NCI-H2029 (cell line): Measurements from ENCODE around the gene EGFR.

Experiments used
- DNase-seq: peaks from one replicate; lab custom pipeline; 2025; lab: John Stamatoyannopoulos, UW

Gene EGFR

GRCh38 chr7:55127622-55128081 lies 108.8 kb downstream of the EGFR start:
- peak; percentile 96 for DNase-seq

GRCh38 chr7:55128693-55129394 lies 110.0 kb downstream of the EGFR start:
- no peak for DNase-seq

DNA sequence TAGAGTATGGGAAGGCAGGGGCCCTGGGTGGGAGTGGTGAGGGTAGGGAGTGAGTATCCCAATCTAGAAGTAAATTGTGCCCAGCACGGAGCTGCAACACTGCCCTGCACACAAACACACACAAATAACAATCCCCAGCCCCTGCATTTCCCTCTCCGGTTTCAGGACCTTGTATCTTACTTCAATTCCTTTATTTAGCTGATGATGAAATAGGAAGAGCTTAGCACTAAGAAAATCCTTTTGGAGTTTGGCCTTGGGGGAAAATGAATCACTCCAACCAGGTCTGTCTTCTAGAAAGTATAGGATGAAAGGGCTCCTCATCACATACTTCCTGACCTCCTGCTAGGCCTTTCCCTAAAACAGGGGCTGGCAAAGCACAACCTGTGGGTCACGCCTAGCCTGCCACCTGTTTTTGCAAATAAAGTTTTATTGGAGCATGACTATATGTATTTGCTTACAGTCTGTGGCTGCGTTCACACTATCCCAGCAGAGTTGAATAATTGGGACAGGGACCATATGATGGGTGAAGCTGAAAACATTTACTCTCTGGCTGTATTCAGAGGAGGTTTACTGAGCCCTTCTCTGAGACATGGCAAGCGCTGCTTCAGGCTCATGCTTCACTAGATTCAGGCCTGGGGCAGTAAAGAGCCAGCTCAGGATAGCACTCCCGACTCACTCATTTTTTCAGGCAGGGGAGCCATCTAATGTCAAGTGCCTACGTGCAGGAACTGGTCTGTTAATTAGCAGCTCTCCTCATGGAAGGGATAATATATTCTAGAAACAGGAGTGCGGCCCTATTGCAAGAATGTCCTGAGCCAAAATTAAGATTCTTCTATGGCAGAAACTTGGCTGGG lies 111.0 kb downstream of the EGFR start:
- DNase-seq, result no peak

DNA sequence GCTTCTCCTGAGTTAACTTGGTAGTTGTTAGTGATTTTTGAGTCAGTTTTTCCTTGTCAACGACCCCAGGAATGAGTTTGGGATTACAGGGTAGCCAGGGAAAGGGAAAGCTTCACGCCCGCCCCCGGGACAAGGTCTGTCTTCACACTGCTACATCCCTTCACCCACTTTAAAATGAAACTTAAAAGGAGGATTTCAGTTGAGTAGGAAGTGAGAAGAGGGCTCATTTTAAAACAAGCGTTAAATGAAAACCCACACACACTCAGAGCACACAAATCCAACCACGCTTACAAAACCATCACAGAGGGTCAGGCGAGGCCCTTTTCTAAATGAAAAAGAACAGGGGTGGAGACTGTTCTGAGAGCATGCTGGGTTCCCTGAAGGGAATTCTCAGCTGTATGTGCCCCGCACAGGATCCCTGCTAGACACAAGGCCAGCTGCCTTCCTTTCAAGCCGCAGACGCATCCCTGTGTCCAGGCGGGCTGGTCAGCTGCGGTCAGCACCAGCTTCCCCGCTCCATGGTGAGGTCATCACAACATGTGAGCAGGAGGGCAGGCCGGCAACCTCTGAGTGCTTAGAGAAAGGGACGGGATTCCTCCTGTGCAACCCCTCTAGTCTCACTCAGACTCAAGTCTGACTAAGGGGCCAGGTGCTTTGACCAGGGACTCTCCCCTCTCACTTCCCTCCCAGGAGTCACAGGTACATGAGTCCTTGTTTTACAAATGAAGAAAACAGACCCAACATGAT lies 111.8 kb downstream of the EGFR start:
- DNase-seq, result no peak

- DNase-seq, result no peak
Observed at GRCh38 chr7:55131142-55131929, 112.5 kb downstream of the EGFR start.

DNA sequence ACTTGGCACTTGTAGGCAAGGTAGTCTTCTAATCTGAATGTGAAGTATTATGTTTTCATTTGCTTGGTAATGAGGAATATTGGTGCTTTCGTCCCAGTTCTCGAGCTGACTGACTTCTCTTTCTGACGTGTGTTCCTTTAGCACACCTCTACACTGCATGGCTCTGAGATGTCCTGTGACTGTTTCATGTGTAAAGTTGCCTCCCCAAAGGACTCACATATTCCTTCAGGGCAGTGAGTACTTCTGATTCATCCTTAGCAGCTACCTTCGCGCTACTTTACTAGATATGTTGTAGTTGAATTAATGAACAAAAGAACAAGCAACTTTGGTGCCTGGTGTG lies 113.7 kb downstream of the EGFR start:
- DNase-seq, result no peak

DNA sequence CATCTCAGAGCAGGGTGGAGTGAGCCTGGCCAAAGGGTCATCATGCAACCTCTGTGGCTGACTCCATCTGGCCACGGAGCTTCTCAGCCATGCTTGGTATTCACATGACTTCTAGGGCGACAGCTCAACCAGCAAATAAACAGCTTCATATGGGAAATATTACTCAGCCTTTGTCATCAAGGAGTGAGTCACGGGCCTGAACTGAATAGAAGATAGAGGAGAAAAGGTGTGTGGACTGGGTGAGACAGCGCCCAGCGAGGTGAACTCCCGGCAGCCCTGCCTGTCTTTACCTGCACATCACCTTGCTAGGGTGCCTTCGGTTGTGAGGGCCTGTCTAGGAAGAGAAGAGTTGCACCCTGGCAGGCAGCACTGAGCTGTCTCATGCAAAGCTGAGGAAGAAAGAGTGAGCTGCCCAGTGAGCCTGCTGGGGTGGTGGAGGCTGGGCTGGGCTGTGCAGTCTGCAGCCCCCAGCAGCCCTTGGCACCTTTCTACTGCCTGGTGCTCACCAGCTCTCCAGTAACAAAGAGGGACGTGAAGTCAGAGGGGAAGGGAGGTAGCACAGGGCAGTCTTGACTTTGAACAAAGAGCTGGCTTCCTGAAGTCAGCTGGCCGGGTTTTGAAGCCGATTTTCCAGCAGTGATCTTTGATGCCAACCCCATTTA lies 114.2 kb downstream of the EGFR start:
- no peak for DNase-seq

GRCh38 chr7:55133630-55134358 lies 115.0 kb downstream of the EGFR start:
- no peak for DNase-seq

DNA sequence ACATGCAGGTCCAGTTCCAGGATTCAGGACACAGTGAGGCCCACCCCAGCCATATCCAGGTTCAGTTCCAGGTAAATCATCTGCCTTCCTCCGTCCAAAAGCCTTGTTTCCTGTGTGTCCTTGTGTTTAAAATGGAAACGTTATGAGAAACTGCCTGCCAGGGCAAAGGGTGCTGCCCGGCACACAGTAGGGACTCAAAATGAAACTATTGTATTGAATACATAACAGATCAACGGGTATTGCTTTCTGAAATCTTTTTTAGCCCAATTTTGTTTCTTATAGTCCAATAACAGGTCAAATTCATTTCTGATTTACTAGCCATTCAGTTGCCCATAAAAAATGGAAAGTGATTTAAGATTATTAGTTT lies 115.5 kb downstream of the EGFR start:
- no peak for DNase-seq

DNA sequence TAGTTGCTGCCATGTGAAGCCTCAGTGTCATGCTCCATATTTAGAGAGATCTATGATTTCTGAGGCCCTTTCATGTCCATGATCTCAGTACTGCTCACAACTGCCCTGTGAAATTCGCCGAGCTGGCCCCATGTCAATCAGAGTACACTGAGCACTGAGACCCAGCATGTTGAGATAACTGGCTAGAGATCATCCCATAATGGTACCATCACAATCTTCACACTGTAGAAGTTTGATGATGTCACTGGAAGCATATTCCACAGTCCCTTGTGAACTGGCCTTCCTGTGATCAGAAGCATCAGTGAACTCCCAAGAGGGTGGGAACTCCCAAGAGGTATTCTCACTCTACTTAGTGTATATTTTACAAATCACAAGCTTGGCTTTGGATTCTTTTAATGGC lies 116.0 kb downstream of the EGFR start:
- no peak for DNase-seq

- DNase-seq, result no peak
Observed at GRCh38 chr7:55135462-55135861, 116.6 kb downstream of the EGFR start.

- no peak for DNase-seq
Observed at GRCh38 chr7:55138663-55139062, 119.8 kb downstream of the EGFR start.

GRCh38 chr7:55140221-55140940 lies 121.6 kb downstream of the EGFR start:
- DNase-seq, result no peak

DNA sequence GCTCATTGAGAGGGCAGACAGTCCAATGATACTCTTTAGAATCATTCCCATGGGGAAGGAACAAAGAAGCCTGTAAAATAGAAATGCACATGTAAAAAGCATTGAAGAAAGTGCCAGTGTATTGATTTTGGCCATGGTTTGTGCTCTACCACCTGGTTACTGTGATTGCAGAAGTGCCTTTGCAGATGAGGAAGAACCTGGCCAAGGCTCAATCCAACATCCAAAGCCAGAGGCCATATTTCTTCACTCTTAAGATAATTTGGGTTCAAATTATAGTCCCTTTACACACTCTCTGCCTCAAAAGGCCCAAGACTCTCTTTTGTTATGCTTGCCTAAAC lies 122.1 kb downstream of the EGFR start:
- no peak for DNase-seq

GRCh38 chr7:55142919-55143600 lies 124.2 kb downstream of the EGFR start:
- no peak for DNase-seq

DNA sequence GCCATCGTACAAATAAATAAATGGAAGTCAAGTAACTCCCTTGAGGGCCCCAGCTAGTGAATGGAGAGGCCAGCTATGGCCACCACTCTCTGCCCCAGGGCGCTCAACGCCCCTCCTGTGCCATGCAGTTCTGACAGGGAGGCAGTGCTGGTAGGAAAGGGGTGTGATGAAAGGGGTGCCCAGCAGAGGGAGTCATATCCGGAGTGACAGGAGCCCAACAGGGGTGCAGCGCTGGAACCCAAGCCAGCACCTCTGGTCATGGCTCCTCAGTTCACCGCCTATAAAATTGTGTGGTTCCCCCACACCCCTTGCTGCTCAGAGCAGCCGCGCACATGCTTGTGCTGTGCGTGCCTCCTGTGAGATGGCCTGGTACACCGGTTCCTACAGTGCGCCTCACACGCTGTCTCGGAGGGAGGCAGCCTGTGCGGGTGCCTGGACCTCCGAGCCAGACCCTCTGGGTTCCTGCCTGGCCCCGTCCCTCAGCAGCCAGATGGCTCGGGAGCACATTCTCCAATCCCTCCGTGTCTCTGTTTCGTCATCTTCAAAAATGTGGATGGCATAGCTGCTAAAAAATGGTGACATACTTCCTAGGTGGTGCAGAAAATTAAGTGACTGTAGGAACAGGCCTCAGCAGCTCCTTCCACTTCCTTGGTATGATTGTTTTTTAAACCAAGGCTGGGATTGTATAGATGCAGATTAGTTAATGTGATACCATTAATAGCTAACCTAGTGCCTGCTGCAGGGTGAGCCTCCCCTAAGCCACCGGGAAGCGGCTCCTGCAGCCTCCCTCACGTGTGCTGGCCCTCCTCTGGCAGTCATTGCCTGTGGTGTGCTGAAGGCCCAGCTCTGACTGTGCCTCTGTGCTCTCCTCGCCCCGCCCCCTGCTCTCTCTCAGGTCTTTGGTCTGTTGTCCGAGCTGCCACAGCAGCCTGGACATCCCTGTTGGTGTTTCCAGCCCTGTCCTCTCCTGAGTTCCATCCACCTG lies 125.8 kb downstream of the EGFR start:
- DNase-seq, result no peak

GRCh38 chr7:55145606-55146005 lies 126.8 kb downstream of the EGFR start:
- DNase-seq, result no peak

- no peak for DNase-seq
Observed at GRCh38 chr7:55147101-55147500, 128.3 kb downstream of the EGFR start.
